MCF 10A (cell line): Measurements from ENCODE around the gene HOTAIR. TPM values are rescaled to one million over a fixed set of nuclear protein-coding genes. Genes with fewer than 3 reads are reported as not detected.

Experiments
- BruUV-seq: library from RNA; stranded (reverse); fragments of 400-500 nt; replicated peaks from 2 replicates; lab custom pipeline; 2021; lab: Mats Ljungman, UMichigan
- CTCF ChIA-PET: fragments of 300-600 bp; sonication (Branson Sonifier 250); formaldehyde crosslinking; extraction: SDS; loops from one replicate; lab custom pipeline; 2021; ENCODE audit warnings: antibody characterized with exemption, inconsistent platforms; lab: Yijun Ruan, JAX
- POLR2A ChIA-PET: fragments of 300-600, 350-650 bp; sonication (Branson Sonifier 250); formaldehyde crosslinking; extraction: SDS; loops from one replicate; lab custom pipeline; 2020; ENCODE audit warnings: antibody characterized with exemption, inconsistent platforms; lab: Yijun Ruan, JAX
- DNase-seq: peaks from one replicate; pipeline ENCODE4 v3.0.0-alpha.2; 2018; ENCODE audit not compliant: unreplicated experiment
- H3K27ac Mint-ChIP-seq: one replicate; pipeline ENCODE4 v1.8.0; 2022; ENCODE audit warnings: mild to moderate bottlenecking, low read depth, mixed read lengths; ENCODE audit not compliant: unreplicated experiment
- H3K27me3 Mint-ChIP-seq: one replicate; pipeline ENCODE4 v1.8.0; 2022; ENCODE audit warnings: mixed read lengths; ENCODE audit not compliant: insufficient read depth, unreplicated experiment
- H3K36me3 Mint-ChIP-seq: one replicate; pipeline ENCODE4 v1.8.0; 2022; ENCODE audit warnings: mild to moderate bottlenecking, moderate library complexity, mixed read lengths; ENCODE audit not compliant: insufficient read depth, unreplicated experiment
- H3K4me1 Mint-ChIP-seq: one replicate; pipeline ENCODE4 v1.8.0; 2022; ENCODE audit warnings: mixed read lengths; ENCODE audit not compliant: insufficient read depth, unreplicated experiment
- H3K4me3 Mint-ChIP-seq: one replicate; pipeline ENCODE4 v1.8.0; 2022; ENCODE audit warnings: mild to moderate bottlenecking, moderate library complexity, mixed read lengths; ENCODE audit not compliant: unreplicated experiment
- H3K9me3 Mint-ChIP-seq: one replicate; pipeline ENCODE4 v1.8.0; 2022; ENCODE audit warnings: mixed read lengths; ENCODE audit not compliant: unreplicated experiment
- CTCF ChIP-seq: fragments of 200-600 bp; IDR thresholded peaks from one replicate; pipeline ENCODE4 v1.8.0; 2022; ENCODE audit warnings: antibody characterized with exemption, mild to moderate bottlenecking; ENCODE audit not compliant: unreplicated experiment
- intact Hi-C: fragments of 100-400 bp; cut with micrococcal nuclease; formaldehyde crosslinking; loops from 2 replicates; pipeline ENCODE4 v1.14.1; 2022
- total RNA-seq: library from RNA; stranded (reverse); gene quantifications from 2 replicates; pipeline ENCODE4 v1.2.3, GENCODE V29; 2022

HOTAIR gene
- total RNA-seq, 1 experiment from 2014 or later: 2.0 TPM

GRCh38 chr12:53930591-53931255, 44.0 kb downstream of the HOTAIR start:
- Mint-ChIP-seq H3K9me3 (no peaks in the 10 kb centered on the region), H3K4me1 (no peaks in the 10 kb centered on the region), H3K27ac (no peak overlapping the region), H3K27me3 (peaks cover 67% of the 10 kb centered on the region), H3K4me3 (no peak overlapping the region), H3K36me3 (no peaks in the 10 kb centered on the region)
- POLR2A ChIA-PET: interaction anchor here (1.3 kb wide), 1 partner anchor 10 kb away, joined by 3 read pairs; no protein-coding TSS in a partner anchor
- CTCF ChIA-PET: interaction anchor here (1.3 to 1.4 kb wide), 2 partner anchors 124 to 161 kb away, joined by 3 read pairs; no protein-coding TSS in a partner anchor
- no peak for DNase-seq
- TF ChIP-seq CTCF: no peak
- intact Hi-C loops: no loop called here
- BruUV-seq: no TSS peak

- peaks cover 3% of the 10 kb centered on the region for H3K4me1 Mint-ChIP-seq
- no peak overlapping the region for H3K4me3 Mint-ChIP-seq
- ChIA-PET CTCF (interaction anchor here (0.5 to 1.4 kb wide), 4 partner anchors 8 to 162 kb away, joined by 3 read pairs; no protein-coding TSS in a partner anchor), POLR2A (interaction anchor here (0.6 to 1.0 kb wide), 2 partner anchors 9 to 103 kb away, joined by 3 to 6 read pairs; partner anchors contain the start of gene HOXC13)
- H3K27me3 Mint-ChIP-seq: peaks cover 67% of the 10 kb centered on the region
- no peaks in the 10 kb centered on the region for H3K9me3 Mint-ChIP-seq
- intact Hi-C loops: no loop called here
- DNase-seq: no peak
- no peaks in the 10 kb centered on the region for H3K36me3 Mint-ChIP-seq
- TF ChIP-seq CTCF: no peak
- no peak overlapping the region for H3K27ac Mint-ChIP-seq
- no TSS peak for BruUV-seq
Measured at GRCh38 chr12:53929527-53929926, 45.2 kb downstream of the HOTAIR start.

GRCh38 chr12:53928054-53928835, 46.5 kb downstream of the HOTAIR start:
- POLR2A ChIA-PET: no interaction called here

More at GRCh38 chr12:53928054-53928835, 46.5 kb downstream of the HOTAIR start:
- intact Hi-C loops: no loop called here
- TF ChIP-seq CTCF: no peak
- CTCF ChIA-PET: interaction anchor here (0.7 to 0.8 kb wide), 2 partner anchors 16 to 57 kb away, joined by 3 read pairs; partner anchors contain the start of gene HOXC10
- Mint-ChIP-seq H3K9me3 (no peaks in the 10 kb centered on the region), H3K36me3 (no peaks in the 10 kb centered on the region), H3K27ac (no peak overlapping the region), H3K4me3 (no peak overlapping the region), H3K27me3 (peaks cover 75% of the 10 kb centered on the region), H3K4me1 (peaks cover 3% of the 10 kb centered on the region)
- DNase-seq: no peak
- BruUV-seq: no TSS peak
